ENCODE data around the gene GREM2.

Gene GREM2

DNA sequence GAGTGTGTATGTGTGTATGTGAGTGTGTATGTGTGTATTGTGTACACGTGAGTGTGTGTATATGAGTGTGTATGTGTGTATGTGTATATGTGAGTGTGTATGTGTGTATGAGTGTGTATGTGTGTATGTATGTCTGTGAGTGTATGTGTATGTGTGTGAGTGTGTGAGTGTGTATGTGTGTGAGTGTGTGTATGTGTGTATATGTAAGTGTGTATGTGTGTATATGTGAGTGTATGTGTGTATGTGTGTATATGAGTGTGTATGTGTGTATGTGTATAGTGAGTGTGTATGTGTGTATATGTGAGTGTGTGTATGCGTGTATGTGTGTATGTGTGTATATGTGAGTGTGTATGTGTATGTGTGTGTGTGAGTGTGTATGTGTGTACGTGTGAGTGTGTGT, 49.2 kb downstream of the GREM2 start:
- no peak overlapping the region for H3K27ac ChIP-seq (replicated peaks)
- TF ChIP-seq GABPA (IDR thresholded peaks at IDR 0.05; ENCODE audit: low read depth) (no peak), SPI1 (IDR thresholded peaks at IDR 0.05; ENCODE audit: borderline replicate concordance, low read depth) (no peak), POLR2AphosphoS5 (IDR thresholded peaks at IDR 0.05; ENCODE audit: low read depth) (no peak)
- TF ChIP-seq, protein P1, sequence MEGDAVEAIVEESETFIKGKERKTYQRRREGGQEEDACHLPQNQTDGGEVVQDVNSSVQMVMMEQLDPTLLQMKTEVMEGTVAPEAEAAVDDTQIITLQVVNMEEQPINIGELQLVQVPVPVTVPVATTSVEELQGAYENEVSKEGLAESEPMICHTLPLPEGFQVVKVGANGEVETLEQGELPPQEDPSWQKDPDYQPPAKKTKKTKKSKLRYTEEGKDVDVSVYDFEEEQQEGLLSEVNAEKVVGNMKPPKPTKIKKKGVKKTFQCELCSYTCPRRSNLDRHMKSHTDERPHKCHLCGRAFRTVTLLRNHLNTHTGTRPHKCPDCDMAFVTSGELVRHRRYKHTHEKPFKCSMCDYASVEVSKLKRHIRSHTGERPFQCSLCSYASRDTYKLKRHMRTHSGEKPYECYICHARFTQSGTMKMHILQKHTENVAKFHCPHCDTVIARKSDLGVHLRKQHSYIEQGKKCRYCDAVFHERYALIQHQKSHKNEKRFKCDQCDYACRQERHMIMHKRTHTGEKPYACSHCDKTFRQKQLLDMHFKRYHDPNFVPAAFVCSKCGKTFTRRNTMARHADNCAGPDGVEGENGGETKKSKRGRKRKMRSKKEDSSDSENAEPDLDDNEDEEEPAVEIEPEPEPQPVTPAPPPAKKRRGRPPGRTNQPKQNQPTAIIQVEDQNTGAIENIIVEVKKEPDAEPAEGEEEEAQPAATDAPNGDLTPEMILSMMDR (IDR thresholded peaks at IDR 0.05; ENCODE audit: insufficient read depth, low read length): no peak
- TF ChIP-seq, protein P2, sequence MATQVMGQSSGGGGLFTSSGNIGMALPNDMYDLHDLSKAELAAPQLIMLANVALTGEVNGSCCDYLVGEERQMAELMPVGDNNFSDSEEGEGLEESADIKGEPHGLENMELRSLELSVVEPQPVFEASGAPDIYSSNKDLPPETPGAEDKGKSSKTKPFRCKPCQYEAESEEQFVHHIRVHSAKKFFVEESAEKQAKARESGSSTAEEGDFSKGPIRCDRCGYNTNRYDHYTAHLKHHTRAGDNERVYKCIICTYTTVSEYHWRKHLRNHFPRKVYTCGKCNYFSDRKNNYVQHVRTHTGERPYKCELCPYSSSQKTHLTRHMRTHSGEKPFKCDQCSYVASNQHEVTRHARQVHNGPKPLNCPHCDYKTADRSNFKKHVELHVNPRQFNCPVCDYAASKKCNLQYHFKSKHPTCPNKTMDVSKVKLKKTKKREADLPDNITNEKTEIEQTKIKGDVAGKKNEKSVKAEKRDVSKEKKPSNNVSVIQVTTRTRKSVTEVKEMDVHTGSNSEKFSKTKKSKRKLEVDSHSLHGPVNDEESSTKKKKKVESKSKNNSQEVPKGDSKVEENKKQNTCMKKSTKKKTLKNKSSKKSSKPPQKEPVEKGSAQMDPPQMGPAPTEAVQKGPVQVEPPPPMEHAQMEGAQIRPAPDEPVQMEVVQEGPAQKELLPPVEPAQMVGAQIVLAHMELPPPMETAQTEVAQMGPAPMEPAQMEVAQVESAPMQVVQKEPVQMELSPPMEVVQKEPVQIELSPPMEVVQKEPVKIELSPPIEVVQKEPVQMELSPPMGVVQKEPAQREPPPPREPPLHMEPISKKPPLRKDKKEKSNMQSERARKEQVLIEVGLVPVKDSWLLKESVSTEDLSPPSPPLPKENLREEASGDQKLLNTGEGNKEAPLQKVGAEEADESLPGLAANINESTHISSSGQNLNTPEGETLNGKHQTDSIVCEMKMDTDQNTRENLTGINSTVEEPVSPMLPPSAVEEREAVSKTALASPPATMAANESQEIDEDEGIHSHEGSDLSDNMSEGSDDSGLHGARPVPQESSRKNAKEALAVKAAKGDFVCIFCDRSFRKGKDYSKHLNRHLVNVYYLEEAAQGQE (IDR thresholded peaks at IDR 0.05; ENCODE audit: insufficient replicate concordance, low read depth): no peak
- no peaks in the 10 kb centered on the region for H3K27me3 ChIP-seq (ENCODE audit: insufficient read depth, poor library complexity, severe bottlenecking)
- no peak for DNase-seq (ENCODE audit: low read depth in 1 of 2, low spot score in 1 of 2)
- no peak overlapping the region for H3K4me3 ChIP-seq (replicated peaks; ENCODE audit: insufficient read depth, low read length)

DNA sequence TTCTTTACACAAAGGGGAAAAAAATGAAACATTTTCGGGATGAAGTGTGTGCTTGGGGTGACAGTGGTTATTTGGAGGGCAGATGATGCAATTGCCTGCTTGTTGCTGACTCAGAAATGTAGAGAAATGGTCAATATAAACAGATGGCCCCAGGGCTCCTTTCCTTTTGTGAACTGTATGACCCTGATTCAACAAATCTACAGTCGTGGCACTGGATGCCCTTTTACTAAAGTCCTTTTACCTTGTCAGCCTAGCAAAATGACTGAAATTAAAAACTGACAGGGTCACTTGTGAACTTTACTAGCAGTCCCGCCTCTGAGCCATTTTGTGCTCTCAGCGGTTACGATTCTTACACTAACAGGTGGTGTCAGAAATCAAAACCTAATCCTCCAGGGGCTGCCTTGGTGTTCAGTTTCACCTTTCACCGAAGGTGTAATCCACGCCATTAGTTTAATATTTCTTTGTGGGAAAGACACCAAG, 49.8 kb downstream of the GREM2 start:
- H3K4me3 ChIP-seq (replicated peaks; ENCODE audit: insufficient read depth, low read length): no peak overlapping the region
- TF ChIP-seq, protein P2 (IDR thresholded peaks at IDR 0.05; ENCODE audit: insufficient replicate concordance, low read depth): no peak
- TF ChIP-seq, protein P1 (IDR thresholded peaks at IDR 0.05; ENCODE audit: insufficient read depth, low read length): no peak
- TF ChIP-seq SPI1 (IDR thresholded peaks at IDR 0.05; ENCODE audit: borderline replicate concordance, low read depth) (no peak), POLR2AphosphoS5 (IDR thresholded peaks at IDR 0.05; ENCODE audit: low read depth) (no peak), GABPA (IDR thresholded peaks at IDR 0.05; ENCODE audit: low read depth) (no peak)
- H3K27ac ChIP-seq (replicated peaks): no peak overlapping the region
- DNase-seq (ENCODE audit: low read depth in 1 of 2, low spot score in 1 of 2): no peak
- H3K27me3 ChIP-seq (ENCODE audit: insufficient read depth, poor library complexity, severe bottlenecking): no peaks in the 10 kb centered on the region

DNA sequence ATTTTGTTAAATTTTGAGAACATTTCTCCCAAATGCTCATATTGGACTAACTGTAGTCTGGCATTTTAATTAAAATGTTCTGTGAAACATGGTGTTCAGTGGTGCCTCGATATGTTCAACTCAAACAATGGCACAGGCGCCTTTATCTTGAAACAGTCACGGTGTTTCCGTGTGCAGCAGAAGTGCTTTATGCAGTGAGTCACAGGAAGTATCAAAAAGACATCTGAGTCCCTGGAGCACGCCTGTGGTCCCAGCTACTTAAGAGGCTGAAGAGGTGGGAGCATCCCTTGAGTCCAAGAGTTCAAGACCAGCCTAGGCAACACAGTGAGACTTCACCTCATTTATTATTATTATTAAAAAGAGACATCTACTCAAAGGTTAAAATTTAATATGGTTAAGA, 52.2 kb downstream of the GREM2 start:
- TF ChIP-seq SPI1 (IDR thresholded peaks at IDR 0.05; ENCODE audit: borderline replicate concordance, low read depth): no peak
- TF ChIP-seq, protein P2 (IDR thresholded peaks at IDR 0.05; ENCODE audit: insufficient replicate concordance, low read depth): no peak
- no peak for TF ChIP-seq POLR2AphosphoS5 (IDR thresholded peaks at IDR 0.05; ENCODE audit: low read depth)
- TF ChIP-seq, protein P1 (IDR thresholded peaks at IDR 0.05; ENCODE audit: insufficient read depth, low read length): no peak
- TF ChIP-seq GABPA (IDR thresholded peaks at IDR 0.05; ENCODE audit: low read depth): no peak
- H3K4me3 ChIP-seq (replicated peaks; ENCODE audit: insufficient read depth, low read length): no peak overlapping the region
- H3K27me3 ChIP-seq (ENCODE audit: insufficient read depth, poor library complexity, severe bottlenecking): no peaks in the 10 kb centered on the region
- no peak overlapping the region for H3K27ac ChIP-seq (replicated peaks)
- DNase-seq (ENCODE audit: low read depth in 1 of 2, low spot score in 1 of 2): no peak

Data from HL-60 (cell line).